HG03139 (cell line): Measurements from ENCODE around the gene NTMT1.
"Not testable (repeated sequence)": the region's sequence is repeated elsewhere in the genome, so short reads cannot be mapped to it uniquely, and the experiment has no call there.

Source experiments
- ATAC-seq: cut with Tn5 transposase; IDR thresholded peaks from one replicate; pipeline ENCODE4 v1.9.1; 2021; ENCODE audit not compliant: unreplicated experiment

NTMT1 gene

DNA sequence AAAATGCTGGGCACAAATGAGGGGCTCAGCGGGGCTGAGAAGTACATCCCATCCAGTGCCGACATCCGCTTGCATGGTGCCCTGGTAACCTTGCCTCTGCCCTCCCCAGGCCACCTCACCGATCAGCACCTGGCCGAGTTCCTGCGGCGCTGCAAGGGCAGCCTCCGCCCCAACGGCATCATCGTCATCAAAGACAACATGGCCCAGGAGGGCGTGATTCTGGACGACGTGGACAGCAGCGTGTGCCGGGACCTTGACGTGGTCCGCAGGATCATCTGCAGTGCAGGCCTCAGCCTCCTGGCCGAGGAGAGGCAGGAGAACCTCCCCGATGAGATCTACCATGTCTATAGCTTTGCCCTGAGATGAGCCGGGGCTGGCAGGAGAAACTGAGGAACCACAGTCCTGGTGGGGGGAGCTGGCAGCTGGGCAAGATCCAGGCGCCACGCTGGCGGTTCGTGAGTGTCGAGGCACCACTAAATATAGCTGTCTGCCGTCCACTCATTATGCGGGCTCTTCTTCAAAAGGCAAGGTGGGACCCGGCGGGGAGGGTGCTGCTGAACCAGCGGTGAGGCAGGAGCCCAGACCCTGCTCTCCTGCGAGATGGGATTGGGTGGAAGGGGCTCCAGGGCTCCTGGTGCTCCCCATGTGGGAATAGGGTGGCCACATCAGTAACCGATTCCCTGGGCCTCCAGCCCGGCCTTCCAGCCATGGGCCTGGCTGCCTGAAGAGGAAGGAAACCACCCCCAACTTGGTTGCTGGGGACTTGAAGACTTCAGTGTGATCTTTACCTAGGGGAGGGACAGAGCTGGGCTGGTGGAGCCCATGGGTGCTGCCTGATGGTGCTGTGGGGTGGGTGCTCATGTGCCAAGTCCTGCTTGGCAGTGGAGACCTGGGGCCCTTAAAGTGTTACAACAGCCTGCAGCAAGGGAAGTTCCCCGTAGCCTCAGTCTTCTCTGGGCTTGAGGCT, 9.4 kb downstream of the NTMT1 start:
- no peak for ATAC-seq

DNA sequence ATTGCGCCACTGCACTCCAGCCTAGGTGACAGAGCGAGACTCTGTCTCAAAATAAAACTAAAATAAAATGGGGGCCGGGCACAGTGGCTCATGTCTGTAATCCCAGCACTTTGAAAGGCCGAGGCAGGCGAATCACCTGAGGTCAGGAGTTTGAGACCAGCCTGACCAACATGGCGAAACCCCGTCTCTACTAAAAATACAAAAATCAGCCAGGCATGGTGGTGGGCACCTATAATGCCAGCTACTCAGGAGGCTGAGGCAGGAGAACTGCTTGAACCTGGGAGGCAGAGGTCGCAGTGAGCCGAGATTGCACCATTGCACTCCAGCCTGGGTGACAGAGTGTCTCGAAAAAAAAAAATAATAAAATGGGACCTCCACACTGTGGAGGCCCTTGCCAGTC, 10.4 kb downstream of the NTMT1 start:
- not testable (repeated sequence) for ATAC-seq

DNA sequence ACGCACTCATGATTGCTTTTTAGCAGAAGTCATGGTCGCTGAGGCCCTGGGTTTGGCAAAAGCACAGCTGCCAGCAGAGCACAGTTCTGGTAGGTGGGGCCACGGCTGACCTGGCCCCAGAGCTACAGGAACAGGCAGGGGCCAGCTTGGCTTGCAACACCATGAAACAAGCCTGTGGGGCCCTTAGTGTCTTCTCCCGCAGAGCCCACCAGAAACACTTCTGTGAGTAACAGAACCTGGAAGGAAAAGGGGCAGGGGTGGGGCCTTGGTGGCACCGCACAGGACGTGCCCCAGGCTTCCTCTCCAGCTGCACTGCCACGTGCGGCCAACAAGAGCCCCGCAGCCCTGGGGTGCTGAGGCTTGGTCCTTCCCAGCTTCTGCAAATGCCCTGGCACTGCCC, 11.1 kb downstream of the NTMT1 start:
- ATAC-seq: no peak

DNA sequence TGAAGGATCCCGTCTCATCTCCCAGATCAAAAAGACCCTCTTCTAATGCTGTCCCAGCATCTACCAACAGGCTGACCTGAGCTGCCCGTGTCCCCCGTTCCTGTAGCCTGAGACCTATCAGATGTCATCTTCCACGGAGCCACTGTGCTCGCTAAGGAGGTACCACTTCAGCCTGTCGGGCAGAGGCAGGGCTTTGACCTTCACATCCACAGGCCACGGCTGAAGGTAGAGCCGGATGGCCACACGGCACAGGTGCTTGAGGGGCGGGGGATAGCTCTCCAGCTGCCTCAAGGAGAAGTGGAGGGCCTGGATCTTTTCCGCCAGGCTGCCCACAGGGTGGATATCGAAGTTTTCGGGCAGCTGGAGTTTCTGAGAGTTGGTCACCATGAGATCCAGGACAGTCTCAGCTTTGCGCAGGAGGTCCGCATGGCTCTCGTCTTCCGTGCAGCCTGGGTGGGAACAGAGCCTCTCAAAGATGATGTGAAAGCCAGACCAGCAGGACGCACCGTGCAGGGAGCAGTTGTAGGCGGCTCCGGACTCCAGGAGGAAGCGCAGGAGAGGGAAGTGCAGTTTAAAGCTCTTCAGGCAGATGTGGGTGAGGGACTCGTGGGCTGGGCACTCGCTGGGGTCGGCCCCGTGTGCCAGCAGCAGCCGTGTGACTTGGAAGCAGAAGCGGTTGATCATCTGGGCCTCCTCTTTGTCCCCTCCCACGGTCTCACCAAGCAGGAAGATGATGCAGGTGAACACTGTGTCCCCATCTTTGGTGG, 11.9 kb downstream of the NTMT1 start:
- no peak for ATAC-seq

DNA sequence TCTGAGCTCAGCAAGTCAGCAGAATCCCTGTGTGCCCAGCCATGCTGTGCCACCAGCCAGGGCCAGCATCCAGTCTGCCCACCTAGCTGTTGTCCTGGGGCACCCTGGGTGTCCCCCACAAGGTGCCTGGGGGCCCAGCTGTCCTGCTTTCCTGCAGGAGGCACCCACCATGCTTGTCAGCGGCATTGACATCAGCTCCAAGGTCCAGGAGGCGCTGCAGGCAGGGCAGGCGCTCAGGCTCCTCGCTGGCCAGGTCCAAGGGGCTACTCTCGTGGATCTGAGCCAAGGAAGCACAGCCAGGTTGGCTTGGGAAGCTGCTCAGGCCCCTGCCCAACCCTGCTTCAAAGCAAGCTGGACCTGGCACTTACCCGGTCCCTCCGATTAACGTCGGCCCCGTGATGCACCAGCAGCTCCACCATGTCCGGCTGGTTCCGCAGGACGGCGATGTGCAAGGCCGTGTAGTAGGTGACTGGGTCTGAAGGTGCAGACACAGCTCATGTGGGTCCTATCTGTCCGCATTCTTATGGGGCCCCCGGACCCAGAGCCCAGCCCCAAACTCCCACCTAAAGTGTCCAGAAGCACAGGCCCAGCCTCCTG, 13.2 kb downstream of the NTMT1 start:
- no peak for ATAC-seq

DNA sequence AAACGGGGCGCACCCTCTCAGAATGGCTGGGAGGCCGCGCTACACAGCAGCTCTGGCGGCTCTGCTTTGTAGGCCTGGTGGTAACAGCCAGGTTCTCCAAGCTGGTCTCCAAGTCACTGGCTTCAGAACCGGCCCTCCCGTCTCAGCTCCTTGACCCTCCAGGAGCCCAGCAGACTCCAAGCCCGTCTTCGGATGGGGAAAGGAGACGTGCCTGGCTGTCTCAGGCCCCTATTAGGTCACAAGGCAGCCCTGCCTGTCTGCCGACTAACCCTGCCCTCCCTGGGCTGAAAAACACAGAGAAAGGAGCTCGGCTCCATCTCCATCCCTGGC, 13.8 kb downstream of the NTMT1 start:
- ATAC-seq: no peak

DNA sequence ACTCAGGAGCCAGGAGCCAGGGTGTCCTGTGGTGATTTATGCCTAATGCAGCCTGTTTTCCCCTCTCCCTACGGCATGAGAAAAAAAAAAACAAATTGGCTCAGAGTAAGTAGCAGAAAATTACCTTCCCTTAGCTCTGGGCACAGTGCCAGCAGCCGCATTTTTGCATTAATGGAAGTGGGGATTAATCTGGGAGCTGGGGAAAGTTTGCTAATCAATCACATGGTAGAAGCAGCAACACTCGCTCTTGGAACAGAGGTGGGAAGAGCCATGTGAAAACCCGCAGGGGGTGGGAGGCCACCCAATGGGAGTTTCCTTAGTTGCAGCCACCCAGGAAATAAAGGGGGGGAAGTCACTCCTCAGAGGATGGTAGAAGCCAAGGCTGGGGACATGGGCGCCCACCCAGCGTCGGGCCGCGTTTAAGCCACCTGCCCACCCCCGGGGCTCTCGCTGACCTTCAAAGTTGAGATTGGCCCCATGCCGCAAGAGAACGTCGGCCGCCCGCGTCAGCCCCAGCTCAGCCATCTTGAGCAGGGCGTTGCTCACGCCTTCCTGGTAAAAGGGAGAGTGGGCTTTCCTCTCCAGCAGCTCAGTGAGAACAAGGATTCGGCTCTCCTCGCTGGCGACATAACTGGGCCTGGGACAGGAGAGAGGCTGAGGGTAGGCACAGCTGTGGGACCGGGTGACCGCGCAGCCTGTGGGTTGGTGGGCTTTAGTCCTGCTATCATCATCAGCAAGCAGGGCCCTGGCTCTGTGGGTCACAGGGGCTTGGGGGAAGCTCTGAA, 14.3 kb downstream of the NTMT1 start:
- no peak for ATAC-seq

DNA sequence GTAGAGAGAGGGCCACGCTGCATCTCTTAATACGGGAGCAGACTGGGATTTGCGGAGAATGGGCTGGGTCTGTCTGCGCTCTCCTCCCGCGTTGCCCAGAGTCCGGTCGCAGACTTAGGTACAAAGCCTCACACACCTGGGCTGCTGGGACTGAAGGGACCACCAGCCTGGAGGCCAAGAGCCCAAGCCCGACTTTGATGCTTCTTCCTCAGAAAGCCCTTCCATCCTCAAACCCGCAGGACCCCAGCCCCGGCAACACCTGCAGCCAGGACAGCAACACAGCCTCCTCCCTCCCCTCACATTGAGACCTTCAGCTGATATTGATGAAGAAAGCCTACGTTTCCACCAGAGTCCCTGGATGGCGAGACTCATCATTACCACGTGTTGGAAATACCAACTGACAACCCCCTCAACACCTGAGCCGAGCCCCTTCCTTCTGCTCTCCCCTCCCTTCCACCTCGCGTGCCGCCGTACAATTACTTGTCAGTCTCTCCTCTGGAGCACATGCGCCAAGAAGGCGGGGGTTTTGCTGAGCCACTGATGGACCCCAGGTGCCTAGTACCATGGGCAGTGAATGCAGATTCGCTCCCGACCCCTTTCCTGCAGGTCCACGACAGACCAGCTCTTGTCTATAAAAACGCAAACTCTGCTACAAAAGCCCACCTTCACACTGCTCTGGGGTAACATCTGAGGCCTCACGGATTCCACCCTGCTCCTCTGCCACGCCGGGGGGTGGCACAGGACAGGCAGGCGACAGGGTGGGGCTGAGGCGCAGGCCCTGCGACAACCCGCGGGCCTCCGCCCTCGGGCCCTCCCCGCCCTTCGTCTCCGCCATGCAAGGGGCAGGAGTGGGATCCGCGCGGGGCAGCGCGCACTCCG, 15.1 kb downstream of the NTMT1 start:
- no peak for ATAC-seq

DNA sequence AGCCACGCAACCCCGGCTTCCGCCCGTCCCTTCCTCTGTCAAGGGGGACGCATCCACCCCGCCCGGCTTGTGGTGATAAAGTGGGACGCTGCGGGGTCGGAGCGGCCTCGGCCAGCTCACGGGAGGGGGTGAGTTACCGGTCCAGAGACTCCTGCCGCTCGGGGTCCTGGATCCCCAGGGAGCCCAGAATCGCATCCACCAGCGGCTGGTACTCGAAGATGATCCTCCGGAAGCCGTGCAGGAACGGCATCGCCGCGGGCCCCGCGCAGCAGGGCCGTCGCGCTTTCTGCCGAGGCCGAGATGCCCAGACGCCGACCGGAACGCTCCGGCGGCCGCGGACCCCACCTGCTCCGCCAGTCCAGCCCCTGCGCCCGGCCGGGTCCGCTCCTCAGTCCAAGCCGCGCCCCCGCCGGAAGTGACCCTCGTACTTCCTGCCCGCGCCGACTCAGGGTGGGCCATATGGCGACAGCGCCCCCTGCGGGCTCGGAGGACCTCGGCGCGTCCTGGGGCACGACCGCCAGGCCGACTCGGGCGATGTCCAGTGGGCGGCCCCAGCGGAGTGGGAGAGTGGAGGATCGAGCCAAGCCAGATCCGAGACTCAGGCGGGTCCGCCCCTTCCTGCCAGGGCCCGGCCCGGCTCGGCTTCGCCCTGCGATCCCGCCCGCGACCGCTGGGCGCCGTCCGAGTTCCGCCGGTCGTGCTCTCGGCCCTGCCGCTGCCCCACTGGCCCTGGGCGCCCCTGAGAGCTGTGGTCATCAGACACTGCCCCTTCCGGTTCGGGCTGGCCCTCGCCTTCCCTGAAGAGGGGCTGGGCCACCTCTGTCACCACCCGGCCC, 16.0 kb downstream of the NTMT1 start, which contains the start of gene ASB6:
TSS of gene ASB6 (minus strand) at position 402 of the 836 bp plus-strand sequence. CDS start at position 250, 152 bp downstream.
- peak; percentile 89 for ATAC-seq

DNA sequence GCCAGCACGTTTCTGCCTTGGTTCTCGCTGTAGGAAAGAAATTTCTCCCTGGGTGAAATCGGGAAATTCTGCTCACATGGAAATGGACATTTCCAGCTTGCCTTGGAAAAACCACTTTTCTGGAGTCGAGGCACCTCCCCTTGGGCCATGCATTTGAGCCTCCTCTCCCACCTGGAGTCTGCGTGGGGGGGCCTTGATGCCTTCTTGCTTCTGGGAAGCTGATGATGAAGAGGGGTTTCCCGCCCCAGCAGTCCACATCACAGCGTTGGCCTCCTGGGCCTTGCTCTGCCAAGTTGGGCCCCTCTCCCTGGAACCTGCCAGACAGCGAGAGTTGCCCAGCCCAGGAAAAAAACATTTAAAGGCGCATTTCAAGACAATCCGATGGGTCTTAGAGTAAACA, 17.7 kb downstream of the NTMT1 start:
- no peak for ATAC-seq

DNA sequence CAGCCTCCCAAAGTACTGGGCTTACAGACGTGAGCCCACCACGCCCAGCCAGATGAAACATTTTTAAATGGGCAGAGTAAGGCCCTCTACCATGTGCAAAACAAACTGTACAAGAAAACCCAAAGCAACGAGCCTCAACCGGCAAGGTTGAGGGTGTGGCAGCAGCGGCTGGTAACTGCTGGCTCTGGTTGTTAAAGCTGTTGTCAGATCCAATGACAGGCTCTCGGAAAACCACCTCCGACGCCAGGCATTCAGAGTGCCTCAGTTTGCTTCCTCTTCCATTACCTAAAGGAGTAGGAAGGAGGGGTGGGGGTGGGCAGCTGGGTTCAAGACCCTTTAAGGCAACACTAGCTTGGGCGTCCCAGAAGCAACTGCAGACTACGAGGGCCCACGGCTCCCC, 18.4 kb downstream of the NTMT1 start:
- no peak for ATAC-seq

DNA sequence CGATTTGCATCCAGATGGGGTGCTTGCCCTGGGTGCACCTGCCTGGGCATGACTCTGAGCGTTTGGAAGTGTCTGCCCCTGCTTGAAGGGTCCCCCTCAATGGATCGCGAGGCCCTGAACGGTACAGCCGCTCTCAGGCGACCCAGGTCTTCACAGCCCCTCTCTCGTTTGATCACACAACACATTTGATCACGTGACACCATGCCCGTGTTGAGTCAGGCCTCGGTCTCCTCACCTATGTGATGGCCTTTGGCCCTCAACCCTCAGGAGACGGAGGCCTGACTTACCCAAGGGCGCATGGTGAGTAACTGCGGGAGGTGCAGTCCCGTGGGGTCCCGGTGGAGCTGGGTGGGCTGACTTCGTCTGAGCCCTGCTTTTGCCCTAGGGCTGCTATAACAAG, 18.9 kb downstream of the NTMT1 start:
- no peak for ATAC-seq

DNA sequence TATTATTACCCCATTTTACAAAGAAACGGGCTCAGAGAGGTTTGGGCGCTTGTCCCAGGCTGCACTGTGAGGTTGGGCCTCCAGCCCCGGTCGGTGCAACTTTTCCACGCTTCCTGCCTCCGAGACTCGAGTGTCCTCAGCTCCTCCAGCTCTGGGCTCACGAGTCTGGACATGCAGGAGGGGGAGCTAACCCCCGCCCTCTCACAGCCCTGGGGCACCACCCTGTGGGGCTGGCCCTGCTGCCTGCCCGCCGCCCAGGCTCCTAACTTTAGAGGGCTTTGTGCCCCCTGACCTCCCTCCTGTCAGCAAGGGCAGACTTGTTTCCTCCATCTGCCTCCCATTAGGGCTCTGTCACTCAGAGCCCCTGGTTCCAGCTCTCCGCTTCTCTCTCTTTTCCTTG, 20.3 kb downstream of the NTMT1 start:
- no peak for ATAC-seq

DNA sequence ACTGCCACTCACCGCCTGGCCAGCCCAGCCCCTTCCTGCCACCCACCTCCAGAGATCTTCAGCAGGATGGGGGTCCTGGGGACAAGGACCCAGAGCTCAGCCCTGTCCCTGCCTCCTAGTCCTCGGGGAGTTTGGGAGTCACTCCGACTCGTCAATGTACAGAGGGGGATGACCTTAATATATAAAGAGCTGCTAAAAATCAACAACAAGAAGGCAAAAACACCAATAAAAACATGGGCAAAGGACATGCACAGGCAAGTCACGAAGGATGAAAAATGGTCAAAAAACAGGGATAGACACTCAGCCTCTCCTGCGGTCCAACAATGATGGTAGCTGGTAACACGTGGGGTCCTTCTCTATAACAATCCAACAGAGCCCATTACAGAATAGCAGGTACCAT, 20.7 kb downstream of the NTMT1 start:
- no peak for ATAC-seq

DNA sequence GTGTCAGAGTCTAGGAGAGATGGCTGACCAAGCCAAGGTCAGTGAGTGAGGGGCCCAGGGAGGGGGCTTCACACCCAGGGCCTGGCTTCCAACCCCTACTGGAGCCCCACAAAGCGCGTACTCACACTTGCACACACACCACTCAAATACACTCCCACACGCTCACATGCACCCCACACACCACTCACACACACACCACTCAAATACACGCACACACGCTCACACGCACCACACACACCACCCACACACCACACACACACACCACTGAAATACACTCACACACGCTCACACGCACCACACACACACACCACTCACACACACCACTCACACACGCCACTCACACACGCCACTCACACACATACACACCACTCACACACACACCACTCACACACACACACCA, 21.7 kb downstream of the NTMT1 start:
- ATAC-seq: no peak

DNA sequence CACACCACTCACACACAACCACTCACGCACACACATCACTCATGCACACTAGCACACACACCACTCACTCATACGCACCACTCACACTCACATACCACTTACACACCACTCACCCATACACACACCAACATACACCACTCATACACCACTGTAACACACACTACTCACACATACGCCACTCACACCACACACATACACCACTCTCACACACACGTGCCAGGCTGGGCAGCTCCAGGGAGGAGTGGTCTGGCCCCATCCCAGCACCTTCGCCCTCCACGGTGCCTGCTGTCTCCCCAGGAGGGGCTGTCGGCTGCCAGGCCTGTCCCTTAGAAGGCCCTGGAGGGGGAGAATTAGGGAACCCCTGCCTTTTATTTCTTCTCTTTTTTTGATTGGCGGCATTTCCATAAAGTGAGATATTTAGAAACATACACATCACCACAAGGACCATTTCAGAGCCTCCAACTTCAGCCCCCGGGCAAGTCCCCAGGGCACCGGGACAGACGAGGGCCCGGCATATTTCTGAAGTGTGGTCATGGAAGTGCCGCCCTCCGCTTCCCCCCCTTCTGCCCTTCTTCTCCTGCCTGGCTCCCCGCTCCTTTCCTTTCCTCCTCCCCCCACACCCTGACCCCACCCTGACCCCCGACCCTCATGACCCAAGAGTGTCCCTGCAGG, 22.3 kb downstream of the NTMT1 start:
- no peak for ATAC-seq

DNA sequence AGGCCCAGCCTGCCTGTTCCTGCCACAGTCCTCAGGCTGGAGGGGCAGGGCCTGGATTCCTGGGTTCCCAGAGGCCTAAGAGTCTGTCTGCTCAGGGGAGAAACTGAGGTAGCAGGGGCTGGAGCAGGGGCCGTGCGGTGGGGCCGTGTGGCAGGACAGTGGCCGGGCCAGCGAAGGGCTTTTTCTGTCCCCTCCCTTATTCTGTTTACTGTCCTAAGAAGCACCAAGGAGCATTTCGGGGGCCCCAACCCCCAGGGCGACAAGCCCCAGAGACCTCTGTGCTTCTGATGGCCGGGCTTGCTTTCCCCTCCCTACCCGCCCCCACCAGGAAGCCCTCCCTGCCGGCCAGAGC, 22.8 kb downstream of the NTMT1 start:
- ATAC-seq: no peak
